SH-SY5Y (cell line): ENCODE data around the gene RBMS3.
A peak's percentile ranks its signal among the peaks of the same experiment; 100 is the strongest.

Experiments used
- GATA2 ChIP-seq: IDR thresholded peaks from 2 replicates; pipeline ENCODE4 v1.6.1; 2011; ENCODE audit warnings: mild to moderate bottlenecking, low read depth, low read length
- GATA3 ChIP-seq: IDR thresholded peaks from 2 replicates; pipeline ENCODE4 v1.6.1; 2011; ENCODE audit warnings: low read depth, mild to moderate bottlenecking, low read length, moderate library complexity

GRCh38 chr3:29991198-29991597, 710.3 kb downstream of the RBMS3 start:
- TF ChIP-seq GATA2: peak; percentile 19; the same call in 1 of the 2 replicates
- TF ChIP-seq GATA3: no peak
